Coronary artery (tissue), 2 donors: ENCODE results near the gene NRDC.

Source experiments
- DNase-seq: peaks from one replicate; pipeline ENCODE4 v3.0.0-alpha.2; 2017; ENCODE audit warnings: low spot score
- H3K27ac ChIP-seq, 2 donors: fragments of 200-600 bp; sonication (generic); one replicate each; pipeline ENCODE4 v1.5.1; 2016 to 2019
- H3K4me3 ChIP-seq: fragments of 200-600 bp; sonication (generic); 2 replicates; pipeline ENCODE4 v1.5.1; 2016; ENCODE audit warnings: mild to moderate bottlenecking, moderate library complexity
- TF ChIP-seq, protein P1 (sequence below): fragments of 200-600 bp; sonication (generic); IDR thresholded peaks from one replicate; pipeline ENCODE4 v1.5.1; 2019; ENCODE audit warnings: antibody characterized with exemption

Gene NRDC

GRCh38 chr1:51761351-51761750 lies 117.2 kb downstream of the NRDC start:
- DNase-seq: no peak
- TF ChIP-seq, protein P1, sequence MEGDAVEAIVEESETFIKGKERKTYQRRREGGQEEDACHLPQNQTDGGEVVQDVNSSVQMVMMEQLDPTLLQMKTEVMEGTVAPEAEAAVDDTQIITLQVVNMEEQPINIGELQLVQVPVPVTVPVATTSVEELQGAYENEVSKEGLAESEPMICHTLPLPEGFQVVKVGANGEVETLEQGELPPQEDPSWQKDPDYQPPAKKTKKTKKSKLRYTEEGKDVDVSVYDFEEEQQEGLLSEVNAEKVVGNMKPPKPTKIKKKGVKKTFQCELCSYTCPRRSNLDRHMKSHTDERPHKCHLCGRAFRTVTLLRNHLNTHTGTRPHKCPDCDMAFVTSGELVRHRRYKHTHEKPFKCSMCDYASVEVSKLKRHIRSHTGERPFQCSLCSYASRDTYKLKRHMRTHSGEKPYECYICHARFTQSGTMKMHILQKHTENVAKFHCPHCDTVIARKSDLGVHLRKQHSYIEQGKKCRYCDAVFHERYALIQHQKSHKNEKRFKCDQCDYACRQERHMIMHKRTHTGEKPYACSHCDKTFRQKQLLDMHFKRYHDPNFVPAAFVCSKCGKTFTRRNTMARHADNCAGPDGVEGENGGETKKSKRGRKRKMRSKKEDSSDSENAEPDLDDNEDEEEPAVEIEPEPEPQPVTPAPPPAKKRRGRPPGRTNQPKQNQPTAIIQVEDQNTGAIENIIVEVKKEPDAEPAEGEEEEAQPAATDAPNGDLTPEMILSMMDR: no peak
- no peak overlapping the region for H3K4me3 ChIP-seq
- H3K27ac ChIP-seq: no peak overlapping the region

GRCh38 chr1:51760872-51761271 lies 117.7 kb downstream of the NRDC start:
- Histone ChIP-seq H3K27ac (no peak overlapping the region), H3K4me3 (no peak overlapping the region)
- TF ChIP-seq, protein P1: no peak
- DNase-seq: no peak

DNA sequence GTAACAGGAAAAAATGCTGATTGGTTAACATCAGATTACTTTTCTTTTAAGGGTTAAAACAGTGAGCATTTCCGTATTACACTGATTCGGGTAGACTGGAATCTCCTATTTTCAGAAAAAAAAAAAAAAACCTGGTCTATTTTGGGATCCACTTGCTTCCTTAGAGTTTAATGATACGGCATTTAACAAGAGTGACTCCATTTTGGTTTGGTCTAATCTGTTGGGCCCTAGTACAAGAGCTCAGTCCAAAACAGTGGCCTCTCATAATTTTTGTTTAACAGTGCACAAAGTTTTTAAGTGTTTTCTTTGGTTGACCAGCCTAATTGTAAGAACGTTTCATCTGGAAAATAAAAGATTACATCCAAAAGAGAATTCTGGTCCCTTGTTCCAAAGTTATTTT lies 120.2 kb downstream of the NRDC start:
- Histone ChIP-seq H3K4me3 (no peak overlapping the region), H3K27ac (peak overlapping the region in 1 of 2 donors; percentile 30)
- TF ChIP-seq, protein P1: no peak
- no peak for DNase-seq

DNA sequence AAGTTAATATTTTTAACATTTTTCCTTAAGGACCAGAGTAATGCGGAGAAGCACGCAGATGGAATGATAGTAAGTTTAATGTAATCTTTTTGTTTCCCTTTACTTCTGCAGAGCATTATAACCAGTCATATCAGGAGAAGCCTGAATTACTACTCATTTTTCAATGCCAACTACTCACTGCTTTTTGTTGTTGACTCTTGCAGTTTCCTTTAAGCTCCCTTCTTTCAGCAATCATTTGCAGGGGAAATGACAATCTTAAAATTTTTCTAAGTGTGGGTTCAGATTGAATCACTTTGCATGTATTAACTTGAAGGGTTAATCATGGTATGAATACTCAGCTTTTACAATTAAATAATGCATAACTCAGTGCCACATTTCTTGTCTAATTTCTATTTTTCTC lies 122.2 kb downstream of the NRDC start:
- TF ChIP-seq, protein P1: no peak
- Histone ChIP-seq H3K4me3 (no peak overlapping the region), H3K27ac (no peak overlapping the region)
- DNase-seq: no peak

- H3K4me3 ChIP-seq: no peak overlapping the region
- TF ChIP-seq, protein P1: no peak
- DNase-seq: no peak
- H3K27ac ChIP-seq: no peak overlapping the region
Observed at GRCh38 chr1:51755437-51755836, 123.1 kb downstream of the NRDC start.

DNA sequence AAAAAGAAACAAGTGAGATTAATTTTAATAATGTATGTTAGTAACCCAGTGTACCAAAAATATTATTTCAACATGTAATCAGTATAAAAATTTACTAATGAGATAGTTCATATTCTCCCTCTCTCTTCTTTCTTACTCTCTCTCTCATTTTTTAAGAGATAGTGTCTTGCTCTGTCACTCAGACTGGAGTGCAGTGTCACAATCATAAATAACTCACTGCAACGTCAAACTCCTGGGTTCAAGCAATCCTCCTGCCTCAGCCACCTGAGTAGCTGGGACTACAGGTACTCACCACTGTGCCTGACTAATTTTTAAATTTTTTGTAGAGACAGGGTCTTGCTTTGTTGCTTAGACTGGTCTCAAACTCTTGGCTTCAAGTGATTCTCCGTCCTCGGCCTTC lies 123.9 kb downstream of the NRDC start:
- TF ChIP-seq, protein P1: no peak
- no peak overlapping the region for H3K4me3 ChIP-seq
- no peak for DNase-seq
- no peak overlapping the region for H3K27ac ChIP-seq

- H3K27ac ChIP-seq: no peak overlapping the region
- H3K4me3 ChIP-seq: no peak overlapping the region
- no peak for DNase-seq
Observed at GRCh38 chr1:51753969-51754368, 124.6 kb downstream of the NRDC start.

More at GRCh38 chr1:51753969-51754368, 124.6 kb downstream of the NRDC start:
- TF ChIP-seq, protein P1: no peak
